Measurements from ENCODE around the gene VIL1. TPM values are rescaled to one million over a fixed set of nuclear protein-coding genes. Genes with fewer than 3 reads are reported as not detected.

VIL1 gene
- not detected in 2 replicates for total RNA-seq

GRCh38 chr2:218418717-218419458 lies at the start of gene VIL1:
VIL1 (plus strand) TSS chr2:218419123; CDS start chr2:218423779, 4,656 bp downstream.

GRCh38 chr2:218381916-218382366 lies 37.0 kb upstream of the VIL1 start, which contains the start of gene SLC11A1:
SLC11A1 (plus strand) TSS chr2:218382273; CDS start chr2:218382369, 96 bp downstream.

GRCh38 chr2:218399391-218400166 lies 19.3 kb upstream of the VIL1 start, which contains the start of gene CTDSP1:
CTDSP1 (plus strand) TSS chr2:218399868; CDS start chr2:218400091, 223 bp downstream.

Other genes starting within 250 kb of the VIL1 start
- 454 and 509 TPM in 2 replicates for gene ARPC2, start 201.9 kb upstream of the VIL1 start, total RNA-seq
- gene GPBAR1, start 158.1 kb upstream of the VIL1 start, total RNA-seq, result 0.15 TPM in 1 of 2 replicates, not detected in the other
- gene AAMP, start 149.0 kb upstream of the VIL1 start, total RNA-seq, result 148 and 151 TPM in 2 replicates
- gene PNKD, start 148.6 kb upstream of the VIL1 start, total RNA-seq, result 20.8 and 22.1 TPM in 2 replicates
- gene TMBIM1, start 126.6 kb upstream of the VIL1 start, total RNA-seq, result 96.1 and 112 TPM in 2 replicates
- not detected in 2 replicates for gene CATIP, start 62.3 kb upstream of the VIL1 start, total RNA-seq
- 0.32 TPM in 1 of 2 replicates, not detected in the other for gene SLC11A1, start 36.9 kb upstream of the VIL1 start, total RNA-seq
- 35.7 and 42.2 TPM in 2 replicates for gene CTDSP1, start 19.3 kb upstream of the VIL1 start, total RNA-seq
- gene USP37, start 149.2 kb downstream of the VIL1 start, total RNA-seq, result 5.2 and 14.1 TPM in 2 replicates
- gene CNOT9, start 149.7 kb downstream of the VIL1 start, total RNA-seq, result 52.3 and 54.0 TPM in 2 replicates
- gene PLCD4, start 188.8 kb downstream of the VIL1 start, total RNA-seq, result 0.97 and 2.1 TPM in 2 replicates
- gene ZNF142, start 240.5 kb downstream of the VIL1 start, total RNA-seq, result 3.9 and 5.6 TPM in 2 replicates
- 49.0 and 58.2 TPM in 2 replicates for gene BCS1L, start 240.6 kb downstream of the VIL1 start, total RNA-seq

Data from epithelial cell of umbilical artery (primary cell).